GM23338 (cell line): ENCODE results near the gene ACOXL. TPM values are rescaled to one million over a fixed set of nuclear protein-coding genes. Genes with fewer than 3 reads are reported as not detected.

ENCODE experiments used
- ATAC-seq: fragments of 200-7000 bp; cut with Tn5 transposase; 3 replicates; pipeline ENCODE4 v1.9.1; 2020
- DNase-seq: peaks from one replicate; pipeline ENCODE4 v3.0.0-alpha.2; 2015; ENCODE audit warnings: low spot score
- H2AFZ ChIP-seq: fragments of 200-600 bp; sonication (generic); 2 replicates; pipeline ENCODE4 v1.8.0; 2016; ENCODE audit warnings: antibody characterized with exemption, mild to moderate bottlenecking, moderate library complexity
- H3F3A ChIP-seq: fragments of 200-600 bp; sonication (generic); replicated peaks from 2 replicates; pipeline ENCODE4 v1.8.0; 2017; ENCODE audit warnings: antibody characterized with exemption, mixed run types, low read depth
- H3K27ac ChIP-seq: fragments of 200-600 bp; sonication (generic); 2 replicates; pipeline ENCODE4 v1.6.1; 2016; ENCODE audit warnings: low read depth
- H3K27me3 ChIP-seq: fragments of 200-600 bp; sonication (generic); 2 replicates; pipeline ENCODE4 v1.8.0; 2016; ENCODE audit warnings: mild to moderate bottlenecking, mixed run types, moderate library complexity; ENCODE audit not compliant: insufficient read depth
- H3K36me3 ChIP-seq: fragments of 200-600 bp; sonication (generic); 2 replicates; pipeline ENCODE4 v1.8.0; 2016; ENCODE audit warnings: mild to moderate bottlenecking; ENCODE audit not compliant: insufficient read depth
- H3K4me1 ChIP-seq: fragments of 200-600 bp; sonication (generic); 2 replicates; pipeline ENCODE4 v1.8.0; 2016; ENCODE audit warnings: mild to moderate bottlenecking, moderate library complexity; ENCODE audit not compliant: insufficient read depth
- H3K4me2 ChIP-seq: fragments of 200-600 bp; sonication (generic); 2 replicates; pipeline ENCODE4 v1.7.1; 2017; ENCODE audit warnings: mixed run types
- H3K4me3 ChIP-seq: fragments of 200-600 bp; sonication (generic); 2 replicates; pipeline ENCODE4 v1.6.1; 2016; ENCODE audit warnings: mixed run types
- H3K79me2 ChIP-seq: fragments of 200-600 bp; sonication (generic); replicated peaks from 2 replicates; pipeline ENCODE4 v1.8.0; 2017; ENCODE audit warnings: mild to moderate bottlenecking; ENCODE audit not compliant: insufficient read depth
- H3K9me2 ChIP-seq: fragments of 200-600 bp; sonication (generic); 2 replicates; pipeline ENCODE4 v1.8.0; 2017; ENCODE audit not compliant: insufficient read depth
- H4K20me1 ChIP-seq: fragments of 200-600 bp; sonication (generic); replicated peaks from 2 replicates; pipeline ENCODE4 v1.8.0; 2017; ENCODE audit warnings: mild to moderate bottlenecking; ENCODE audit not compliant: insufficient read depth
- H3K27ac Mint-ChIP-seq: 2 replicates; pipeline ENCODE4 v1.8.0; 2020; ENCODE audit warnings: inconsistent platforms, mild to moderate bottlenecking, moderate library complexity, mixed read lengths
- H3K27me3 Mint-ChIP-seq: 3 replicates; pipeline ENCODE4 v1.8.0; 2022; ENCODE audit warnings: low read depth, mild to moderate bottlenecking, moderate library complexity, mixed read lengths, inconsistent platforms; ENCODE audit not compliant: insufficient read depth, poor library complexity
- H3K36me3 Mint-ChIP-seq: 3 replicates; pipeline ENCODE4 v1.8.0; 2021; ENCODE audit warnings: low read depth, mild to moderate bottlenecking, inconsistent platforms, moderate library complexity, mixed read lengths
- H3K4me1 Mint-ChIP-seq: 3 replicates; pipeline ENCODE4 v1.8.0; 2020; ENCODE audit warnings: mild to moderate bottlenecking, inconsistent platforms, mixed read lengths
- H3K4me3 Mint-ChIP-seq: 3 replicates; pipeline ENCODE4 v1.8.0; 2021; ENCODE audit warnings: moderate library complexity, mild to moderate bottlenecking, inconsistent platforms, mixed read lengths
- H3K9me3 Mint-ChIP-seq: 3 replicates; pipeline ENCODE4 v1.8.0; 2020; ENCODE audit warnings: moderate library complexity, mild to moderate bottlenecking, inconsistent platforms, mixed read lengths
- CREB1 ChIP-seq: fragments of 250-450 bp; sonication (Bioruptor Pico); IDR thresholded peaks from 2 replicates; pipeline ENCODE4 v1.5.0; 2020; ENCODE audit warnings: low read depth, mild to moderate bottlenecking, moderate library complexity
- EZH2 ChIP-seq: fragments of 200-600 bp; sonication (generic); IDR thresholded peaks from one replicate; pipeline ENCODE4 v1.8.0; 2017; ENCODE audit warnings: antibody characterized with exemption, mild to moderate bottlenecking, low read depth; ENCODE audit not compliant: unreplicated experiment
- NANOG ChIP-seq: IDR thresholded peaks from 2 replicates; pipeline ENCODE4 v1.6.1; 2016; ENCODE audit warnings: antibody characterized with exemption, borderline replicate concordance
- POLR2AphosphoS5 ChIP-seq: IDR thresholded peaks from 2 replicates; pipeline ENCODE4 v1.6.1; 2016; ENCODE audit warnings: antibody characterized with exemption, low read depth
- ZNF331 ChIP-seq: fragments of 250-450 bp; sonication (Bioruptor Pico); IDR thresholded peaks from 2 replicates; pipeline ENCODE4 v1.5.0; 2020; ENCODE audit warnings: low read depth, mild to moderate bottlenecking, moderate library complexity
- polyA plus RNA-seq: library from polyadenylated mRNA; unstranded; fragments of >200 nt; fragmentation: Nextera tagmentation; extraction: Ambion mirVana; gene quantifications from 2 replicates; pipeline ENCODE4 v1.2.1, GENCODE V29; 2016
- total RNA-seq: library from RNA; depleted of rRNA; stranded (reverse); fragments of >200 nt; shearing (Covaris generic); gene quantifications from 2 replicates; pipeline ENCODE4 v1.2.3, GENCODE V29; 2014
- TF ChIP-seq, protein P1 (sequence below), 2 experiments: fragments of 200-600 bp in 1 of 2; sonication (generic) in 1 of 2; conservative IDR thresholded peaks; 2 replicates each; pipeline versions ENCODE4 v1.5.1 to v1.6.1; 2016 to 2017; ENCODE audit warnings: antibody characterized with exemption in 2 of 2, low read depth in 2 of 2, mild to moderate bottlenecking in 2 of 2, moderate library complexity in 1 of 2
- TF ChIP-seq, protein P2 (sequence below): IDR thresholded peaks from one replicate; pipeline ENCODE4 v1.6.1; 2018; ENCODE audit warnings: antibody characterized with exemption; ENCODE audit not compliant: unreplicated experiment

The ACOXL gene
- total and polyA plus RNA-seq, 2 experiments from 2014 or later, result 9.0 to 14.7 TPM

- TF ChIP-seq, protein P1, sequence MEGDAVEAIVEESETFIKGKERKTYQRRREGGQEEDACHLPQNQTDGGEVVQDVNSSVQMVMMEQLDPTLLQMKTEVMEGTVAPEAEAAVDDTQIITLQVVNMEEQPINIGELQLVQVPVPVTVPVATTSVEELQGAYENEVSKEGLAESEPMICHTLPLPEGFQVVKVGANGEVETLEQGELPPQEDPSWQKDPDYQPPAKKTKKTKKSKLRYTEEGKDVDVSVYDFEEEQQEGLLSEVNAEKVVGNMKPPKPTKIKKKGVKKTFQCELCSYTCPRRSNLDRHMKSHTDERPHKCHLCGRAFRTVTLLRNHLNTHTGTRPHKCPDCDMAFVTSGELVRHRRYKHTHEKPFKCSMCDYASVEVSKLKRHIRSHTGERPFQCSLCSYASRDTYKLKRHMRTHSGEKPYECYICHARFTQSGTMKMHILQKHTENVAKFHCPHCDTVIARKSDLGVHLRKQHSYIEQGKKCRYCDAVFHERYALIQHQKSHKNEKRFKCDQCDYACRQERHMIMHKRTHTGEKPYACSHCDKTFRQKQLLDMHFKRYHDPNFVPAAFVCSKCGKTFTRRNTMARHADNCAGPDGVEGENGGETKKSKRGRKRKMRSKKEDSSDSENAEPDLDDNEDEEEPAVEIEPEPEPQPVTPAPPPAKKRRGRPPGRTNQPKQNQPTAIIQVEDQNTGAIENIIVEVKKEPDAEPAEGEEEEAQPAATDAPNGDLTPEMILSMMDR (conservative IDR thresholded peaks at IDR 0.05; ENCODE audit: low read depth in 2 of 2), result no peak
- TF ChIP-seq, protein P2, sequence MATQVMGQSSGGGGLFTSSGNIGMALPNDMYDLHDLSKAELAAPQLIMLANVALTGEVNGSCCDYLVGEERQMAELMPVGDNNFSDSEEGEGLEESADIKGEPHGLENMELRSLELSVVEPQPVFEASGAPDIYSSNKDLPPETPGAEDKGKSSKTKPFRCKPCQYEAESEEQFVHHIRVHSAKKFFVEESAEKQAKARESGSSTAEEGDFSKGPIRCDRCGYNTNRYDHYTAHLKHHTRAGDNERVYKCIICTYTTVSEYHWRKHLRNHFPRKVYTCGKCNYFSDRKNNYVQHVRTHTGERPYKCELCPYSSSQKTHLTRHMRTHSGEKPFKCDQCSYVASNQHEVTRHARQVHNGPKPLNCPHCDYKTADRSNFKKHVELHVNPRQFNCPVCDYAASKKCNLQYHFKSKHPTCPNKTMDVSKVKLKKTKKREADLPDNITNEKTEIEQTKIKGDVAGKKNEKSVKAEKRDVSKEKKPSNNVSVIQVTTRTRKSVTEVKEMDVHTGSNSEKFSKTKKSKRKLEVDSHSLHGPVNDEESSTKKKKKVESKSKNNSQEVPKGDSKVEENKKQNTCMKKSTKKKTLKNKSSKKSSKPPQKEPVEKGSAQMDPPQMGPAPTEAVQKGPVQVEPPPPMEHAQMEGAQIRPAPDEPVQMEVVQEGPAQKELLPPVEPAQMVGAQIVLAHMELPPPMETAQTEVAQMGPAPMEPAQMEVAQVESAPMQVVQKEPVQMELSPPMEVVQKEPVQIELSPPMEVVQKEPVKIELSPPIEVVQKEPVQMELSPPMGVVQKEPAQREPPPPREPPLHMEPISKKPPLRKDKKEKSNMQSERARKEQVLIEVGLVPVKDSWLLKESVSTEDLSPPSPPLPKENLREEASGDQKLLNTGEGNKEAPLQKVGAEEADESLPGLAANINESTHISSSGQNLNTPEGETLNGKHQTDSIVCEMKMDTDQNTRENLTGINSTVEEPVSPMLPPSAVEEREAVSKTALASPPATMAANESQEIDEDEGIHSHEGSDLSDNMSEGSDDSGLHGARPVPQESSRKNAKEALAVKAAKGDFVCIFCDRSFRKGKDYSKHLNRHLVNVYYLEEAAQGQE, result no peak
Measured at GRCh38 chr2:110878150-110878549, 145.8 kb downstream of the ACOXL start (continued).

- H3F3A ChIP-seq, result no peaks in the 10 kb centered on the region
- DNase-seq, result no peak
- Mint-ChIP-seq H3K27me3 (peaks cover 2% of the 10 kb centered on the region), H3K9me3 (peaks cover 5% of the 10 kb centered on the region; the same call in 1 of the 3 replicates), H3K4me1 (no peaks in the 10 kb centered on the region), H3K27ac (no peak overlapping the region), H3K36me3 (peaks cover 7% of the 10 kb centered on the region; the same call in 2 of the 3 replicates), H3K4me3 (no peak overlapping the region)
- no peaks in the 10 kb centered on the region for H3K9me2 ChIP-seq
- H3K36me3 ChIP-seq, result no peaks in the 10 kb centered on the region
- H3K4me2 ChIP-seq, result no peak overlapping the region
- no peak for ATAC-seq
- TF ChIP-seq ZNF331 (CRISPR knock-in tag), result no peak
- no peak for TF ChIP-seq NANOG
- no peak for TF ChIP-seq EZH2
- TF ChIP-seq POLR2AphosphoS5, result no peak
- no peak for TF ChIP-seq CREB1
- TF ChIP-seq, protein P1 (conservative IDR thresholded peaks at IDR 0.05; ENCODE audit: low read depth in 2 of 2), result no peak
- H3K4me1 ChIP-seq, result peaks cover 5% of the 10 kb centered on the region; the same call in 1 of the 2 replicates
- no peak overlapping the region for H2AFZ ChIP-seq
- no peaks in the 10 kb centered on the region for H4K20me1 ChIP-seq
- no peak overlapping the region for H3K4me3 ChIP-seq
- no peak overlapping the region for H3K27ac ChIP-seq
- H3K27me3 ChIP-seq, result no peaks in the 10 kb centered on the region
- no peaks in the 10 kb centered on the region for H3K79me2 ChIP-seq
Measured at GRCh38 chr2:110881908-110882307, 149.5 kb downstream of the ACOXL start.
